ENCODE measurements around the gene IRF1. TPM values are rescaled to one million over a fixed set of nuclear protein-coding genes. Genes with fewer than 3 reads are reported as not detected.

The IRF1 gene
- total and polyA plus RNA-seq, 2 of the 4 experiments (the other 2 are of a cell fraction): 11.1 to 18.9 TPM

- TF ChIP-seq RAD21 (IDR thresholded peaks at IDR 0.05; ENCODE audit: low read length) (no peak), RCOR1 (IDR thresholded peaks at IDR 0.05; ENCODE audit: insufficient replicate concordance, low read length) (no peak), USF2 (IDR thresholded peaks at IDR 0.05; ENCODE audit: low read depth, low read length) (no peak)
Measured at GRCh38 chr5:132470596-132470995, 20.0 kb downstream of the IRF1 start (continued).

DNA sequence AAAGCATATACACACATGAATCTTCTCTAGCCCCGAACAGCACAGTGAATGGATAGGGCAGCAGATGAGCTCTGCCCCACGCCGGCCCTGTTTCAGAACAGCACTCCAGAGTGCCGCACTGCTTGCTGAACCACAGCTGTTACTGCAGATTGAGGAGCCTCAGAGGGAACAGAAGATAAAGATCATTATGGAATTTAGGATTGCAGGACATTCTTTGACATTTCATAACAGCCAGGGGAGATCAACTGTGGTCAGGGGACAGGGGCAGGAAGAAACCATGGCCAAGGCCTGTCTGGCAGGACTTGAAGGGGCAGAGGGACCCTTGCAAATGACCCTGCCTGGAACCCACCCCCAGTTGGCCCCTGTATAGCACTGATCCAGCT lies 20.6 kb downstream of the IRF1 start:
- peaks cover 36% of the 10 kb centered on the region for H3K9me1 ChIP-seq (ENCODE audit: insufficient read depth, low read length)
- no peaks in the 10 kb centered on the region for H4K20me1 ChIP-seq (ENCODE audit: insufficient read depth, low read length)
- ATAC-seq (ENCODE audit: low read depth) (peak; percentile 79), DNase-seq (peak; percentile 35)
- H3K23ac ChIP-seq (ENCODE audit: low read depth, low read length): peak overlapping the region; percentile 56; the same call in 1 of the 2 replicates
- H3K56ac ChIP-seq (ENCODE audit: extremely low read depth, insufficient read depth, low read length): no peak overlapping the region
- dilution Hi-C loops (cut with HindIII; ENCODE audit: low sequenced_read_pairs, unreplicated experiment): no loop called here
- no peak overlapping the region; the same call in 1 of the 2 replicates for H3K18ac ChIP-seq (ENCODE audit: low read depth, low read length)
- no peaks in the 10 kb centered on the region for H3K27me3 ChIP-seq (ENCODE audit: control insufficient read depth, insufficient read depth, low read length)
- TF ChIP-seq CEBPB (IDR thresholded peaks at IDR 0.05; ENCODE audit: low read depth, low read length) (peak; percentile 39; the same call in 1 of the 2 replicates), MAZ (IDR thresholded peaks at IDR 0.05; ENCODE audit: borderline replicate concordance, low read depth, low read length) (no peak)
- peak overlapping the region; percentile 2; the same call in 1 of the 2 replicates for H3K27ac ChIP-seq (ENCODE audit: insufficient read depth, low read length)
- H3K4me3 ChIP-seq (ENCODE audit: insufficient read depth, low read depth, low read length): no peak overlapping the region
- no TSS peak for BruUV-seq (replicated peaks)
- no peaks in the 10 kb centered on the region for H3K9me3 ChIP-seq (ENCODE audit: control insufficient read depth, insufficient read depth, low read length)
- H2AK9ac ChIP-seq (replicated peaks; ENCODE audit: low read depth, low read length, poor library complexity): no peak overlapping the region
- peaks cover 16% of the 10 kb centered on the region for H3K4me1 ChIP-seq (ENCODE audit: control insufficient read depth, insufficient read depth, low read length)
- peak overlapping the region; percentile 56 for H3K4ac ChIP-seq (ENCODE audit: low read depth, low read length)
- no peak overlapping the region for H4K91ac ChIP-seq (ENCODE audit: insufficient read depth, low read depth, low read length)
- H3K36me3 ChIP-seq (ENCODE audit: control insufficient read depth, insufficient read depth, low read length): no peaks in the 10 kb centered on the region
- H2BK5ac ChIP-seq (ENCODE audit: low read depth, low read length, poor library complexity, severe bottlenecking): no peak overlapping the region
- no peak overlapping the region; a peak in 1 of 4 replicates for H4K8ac ChIP-seq (ENCODE audit: low read depth in 2 of 2, low read length in 2 of 2)
- 0 out of 4 replicates have a peak, but pooled peaks cover 0 to 4% of the 10 kb centered on the region in 2 experiments for H3K79me1 ChIP-seq (ENCODE audit: low read depth in 1 of 2, low read length in 2 of 2)
- 0 out of 2 replicates have a peak overlapping the region, but pooled peaks have one; percentile 14 for H2AK5ac ChIP-seq (ENCODE audit: low read depth, low read length)
- H3K4me2 ChIP-seq (ENCODE audit: low read depth, low read length): no peak overlapping the region
- peak overlapping the region; percentile 75; the same call in 1 of the 2 replicates for H2BK20ac ChIP-seq (ENCODE audit: low read depth, low read length)
- H3K9ac ChIP-seq (ENCODE audit: low read depth, low read length): no peak overlapping the region
- WGBS, 2 experiments (ENCODE audit: extremely low coverage in 2 of 2, insufficient read length in 1 of 2): no CpG with 5 or more reads among the region's 4 CpGs
- ChIA-PET POLR2A (ENCODE audit: unreplicated experiment) (interaction anchor here (0.8 kb wide), 1 partner anchor 10 kb away, joined by 3 read pairs; no protein-coding TSS in a partner anchor), CTCF (interaction anchor here (1.0 to 2.0 kb wide), 6 partner anchors 11 to 44 kb away, joined by 3 to 5 read pairs (median 3); partner anchors contain the start of gene IRF1)
- in situ Hi-C loops (cut with MboI; ENCODE audit: low sequenced_read_pairs): loop anchor here (5.0 kb wide), 1 partner anchor 48 kb away; no protein-coding TSS in a partner anchor
- H2BK15ac ChIP-seq (ENCODE audit: low read depth, low read length): peak overlapping the region; percentile 23; the same call in 1 of the 3 replicates
- H3K14ac ChIP-seq (replicated peaks; ENCODE audit: low read depth, low read length): 0 out of 2 replicates have a peak overlapping the region, but pooled peaks have one; percentile 0
- intact Hi-C loops (cut with micrococcal nuclease): no loop called here
- H4K5ac ChIP-seq (ENCODE audit: low read depth, low read length): no peak overlapping the region
- no peak overlapping the region for H2AFZ ChIP-seq (replicated peaks; ENCODE audit: low read length, poor library complexity)
- peak overlapping the region; percentile 65; the same call in 1 of the 2 replicates for H2BK120ac ChIP-seq (ENCODE audit: low read depth, low read length)
